CD4-positive, alpha-beta T cell treated with Interleukin-4 for 1 hour (primary cell): ENCODE data around the gene CDC40.
"Not testable (repeated sequence)": the region's sequence is repeated elsewhere in the genome, so short reads cannot be mapped to it uniquely, and the experiment has no call there.

ENCODE experiments used
- DNase-seq, 2 donors: peaks; one replicate each; pipeline ENCODE4 v3.0.0-alpha.2; 2020 to 2022

The CDC40 gene

GRCh38 chr6:110201151-110201884 is 21.1 kb downstream of the CDC40 start:
- DNase-seq, result no peak

GRCh38 chr6:110207652-110208051 is 27.4 kb downstream of the CDC40 start:
- no peak for DNase-seq

GRCh38 chr6:110211753-110212152 is 31.5 kb downstream of the CDC40 start:
- DNase-seq, result no peak

- no peak for DNase-seq
These were observed 34.1 kb downstream of the CDC40 start for GRCh38 chr6:110214338-110214737.

GRCh38 chr6:110216140-110216539 is 35.9 kb downstream of the CDC40 start:
- DNase-seq, result no peak

GRCh38 chr6:110217266-110217665 is 37.0 kb downstream of the CDC40 start:
- DNase-seq, result no peak

GRCh38 chr6:110221738-110222137 is 41.5 kb downstream of the CDC40 start:
- no peak for DNase-seq

GRCh38 chr6:110226261-110226660 is 46.0 kb downstream of the CDC40 start:
- DNase-seq, result no peak

- DNase-seq, result no peak
These were observed 52.2 kb downstream of the CDC40 start for GRCh38 chr6:110232450-110232849.

- DNase-seq, result peak in 1 of 2 donors; percentile 25
These were observed 53.6 kb downstream of the CDC40 start for GRCh38 chr6:110233770-110234374.

- DNase-seq, result not testable (repeated sequence)
These were observed 55.8 kb downstream of the CDC40 start for GRCh38 chr6:110236007-110236406.

- DNase-seq, result no peak
These were observed 59.5 kb downstream of the CDC40 start for GRCh38 chr6:110239526-110240274.

GRCh38 chr6:110244621-110245020 is 64.4 kb downstream of the CDC40 start:
- DNase-seq, result not testable (repeated sequence)

GRCh38 chr6:110246378-110246777 is 66.2 kb downstream of the CDC40 start:
- no peak for DNase-seq

GRCh38 chr6:110246900-110247546 is 66.8 kb downstream of the CDC40 start:
- no peak for DNase-seq

GRCh38 chr6:110250058-110250457 is 69.8 kb downstream of the CDC40 start:
- no peak for DNase-seq

- DNase-seq, result no peak
These were observed 70.6 kb downstream of the CDC40 start for GRCh38 chr6:110250838-110251237.

- no peak for DNase-seq
These were observed 75.1 kb downstream of the CDC40 start for GRCh38 chr6:110255211-110255750.

GRCh38 chr6:110256366-110256765 is 76.1 kb downstream of the CDC40 start:
- no peak for DNase-seq

GRCh38 chr6:110265273-110265672 is 85.0 kb downstream of the CDC40 start:
- DNase-seq, result no peak

- no peak for DNase-seq
These were observed 86.8 kb downstream of the CDC40 start for GRCh38 chr6:110266996-110267395.

GRCh38 chr6:110269623-110270022 is 89.4 kb downstream of the CDC40 start:
- DNase-seq, result no peak

GRCh38 chr6:110270165-110270564 is 89.9 kb downstream of the CDC40 start:
- no peak for DNase-seq
